ENCODE measurements around the gene ZNF423.

The ZNF423 gene

GRCh38 chr16:49636608-49637007 lies 219.3 kb downstream of the ZNF423 start:
- no peak for DNase-seq

GRCh38 chr16:49635591-49636581 lies 220.0 kb downstream of the ZNF423 start:
- DNase-seq: no peak

- no peak for DNase-seq
Measured at GRCh38 chr16:49635009-49635350, 220.9 kb downstream of the ZNF423 start.

GRCh38 chr16:49634235-49635008 lies 221.5 kb downstream of the ZNF423 start:
- no peak for DNase-seq

GRCh38 chr16:49632795-49633184 lies 223.1 kb downstream of the ZNF423 start:
- no peak for DNase-seq

GRCh38 chr16:49632086-49632794 lies 223.7 kb downstream of the ZNF423 start:
- no peak for DNase-seq

GRCh38 chr16:49631187-49632041 lies 224.5 kb downstream of the ZNF423 start:
- no peak for DNase-seq

GRCh38 chr16:49630783-49631182 lies 225.1 kb downstream of the ZNF423 start:
- DNase-seq: no peak

GRCh38 chr16:49629851-49630250 lies 226.1 kb downstream of the ZNF423 start:
- no peak for DNase-seq

- DNase-seq: no peak
Measured at GRCh38 chr16:49628148-49628547, 227.8 kb downstream of the ZNF423 start.

GRCh38 chr16:49625311-49626065 lies 230.4 kb downstream of the ZNF423 start:
- DNase-seq: no peak

GRCh38 chr16:49623501-49624266 lies 232.2 kb downstream of the ZNF423 start:
- no peak for DNase-seq

- DNase-seq: no peak
Measured at GRCh38 chr16:49622421-49623402, 233.2 kb downstream of the ZNF423 start.

- DNase-seq: no peak
Measured at GRCh38 chr16:49622084-49622390, 233.9 kb downstream of the ZNF423 start.

- no peak for DNase-seq
Measured at GRCh38 chr16:49621241-49622083, 234.4 kb downstream of the ZNF423 start.

GRCh38 chr16:49620869-49621240 lies 235.1 kb downstream of the ZNF423 start:
- DNase-seq: no peak

- DNase-seq: no peak
Measured at GRCh38 chr16:49620158-49620868, 235.6 kb downstream of the ZNF423 start.

- no peak for DNase-seq
Measured at GRCh38 chr16:49619811-49620157, 236.1 kb downstream of the ZNF423 start.
